GM21390 (cell line): ENCODE data around the gene CARD8.
"Not testable (repeated sequence)": the region's sequence is repeated elsewhere in the genome, so short reads cannot be mapped to it uniquely, and the experiment has no call there.

Experiments used
- ATAC-seq: cut with Tn5 transposase; IDR thresholded peaks from one replicate; pipeline ENCODE4 v1.9.1; 2021; ENCODE audit not compliant: unreplicated experiment

The CARD8 gene, protein sequence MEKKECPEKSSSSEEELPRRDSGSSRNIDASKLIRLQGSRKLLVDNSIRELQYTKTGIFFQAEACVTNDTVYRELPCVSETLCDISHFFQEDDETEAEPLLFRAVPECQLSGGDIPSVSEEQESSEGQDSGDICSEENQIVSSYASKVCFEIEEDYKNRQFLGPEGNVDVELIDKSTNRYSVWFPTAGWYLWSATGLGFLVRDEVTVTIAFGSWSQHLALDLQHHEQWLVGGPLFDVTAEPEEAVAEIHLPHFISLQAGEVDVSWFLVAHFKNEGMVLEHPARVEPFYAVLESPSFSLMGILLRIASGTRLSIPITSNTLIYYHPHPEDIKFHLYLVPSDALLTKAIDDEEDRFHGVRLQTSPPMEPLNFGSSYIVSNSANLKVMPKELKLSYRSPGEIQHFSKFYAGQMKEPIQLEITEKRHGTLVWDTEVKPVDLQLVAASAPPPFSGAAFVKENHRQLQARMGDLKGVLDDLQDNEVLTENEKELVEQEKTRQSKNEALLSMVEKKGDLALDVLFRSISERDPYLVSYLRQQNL

DNA sequence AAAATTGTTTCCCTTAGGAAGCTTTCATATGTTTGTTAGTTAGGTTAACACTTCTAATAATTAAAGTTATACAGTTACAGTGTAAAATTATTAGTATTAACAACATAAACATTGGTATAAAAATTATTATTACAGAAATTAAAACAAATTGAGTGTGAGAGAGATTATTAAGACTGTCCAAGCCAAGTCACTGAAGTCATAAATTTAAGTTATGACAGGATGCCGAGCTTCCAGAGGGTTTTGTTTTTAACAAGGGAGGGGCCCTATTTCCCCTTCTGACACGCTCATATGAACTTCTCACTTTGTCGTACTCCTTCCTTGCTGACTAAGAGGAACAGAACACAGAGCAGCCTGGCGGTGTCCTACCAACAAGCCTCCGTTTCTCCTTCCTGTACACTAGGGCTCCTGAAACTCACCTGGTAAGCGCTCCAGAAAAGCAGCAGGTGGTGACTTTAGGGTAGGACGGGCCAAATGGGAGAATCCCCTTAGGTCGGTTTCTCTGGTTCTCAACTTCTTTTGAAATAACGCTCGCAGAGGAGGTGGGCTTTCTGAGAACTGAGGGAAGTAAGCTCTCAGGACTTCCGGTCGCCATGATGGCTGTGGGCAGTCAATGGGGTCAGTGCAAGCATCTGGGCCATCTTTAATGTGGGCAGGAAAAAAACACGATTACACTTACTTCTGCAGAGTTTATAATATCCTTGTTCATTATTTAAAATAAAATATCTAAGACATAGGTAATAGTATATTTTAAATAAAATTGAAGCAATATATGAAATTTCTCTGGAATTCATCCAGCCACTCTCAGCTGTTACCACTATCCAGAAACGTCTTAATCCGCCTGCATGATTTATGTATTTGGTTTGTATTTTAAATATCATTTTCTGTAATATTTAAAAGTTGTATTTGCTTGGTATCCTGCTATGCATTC lies at the start of gene CARD8:
Gene CARD8, minus strand, starts transcription at position 537 of the 928 bp plus-strand sequence. CDS start 14,892 bp downstream, outside the sequence.
- ATAC-seq, result peak; percentile 61

DNA sequence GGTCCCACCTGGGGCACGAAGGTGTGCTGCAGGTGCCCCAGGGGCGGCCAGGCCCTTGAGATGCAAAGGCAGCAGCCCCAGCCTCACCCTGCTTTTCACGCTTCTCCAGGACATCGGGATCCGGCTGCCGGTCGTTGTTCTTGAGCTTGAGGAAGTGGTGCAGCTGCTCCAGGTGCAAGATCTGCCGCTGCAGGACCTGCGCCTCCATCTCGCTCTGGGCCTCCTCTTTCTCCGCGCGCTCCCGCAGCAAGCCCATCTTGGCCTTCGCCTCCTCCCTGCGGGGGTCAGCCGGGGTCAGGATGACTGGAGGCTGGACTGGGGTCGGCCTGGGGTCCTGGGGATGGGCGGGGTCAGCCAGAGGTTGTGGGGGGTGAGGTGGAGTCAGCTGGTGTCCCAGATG lies 48.2 kb upstream of the CARD8 start:
- no peak for ATAC-seq

- ATAC-seq, result no peak
Observed at GRCh38 chr19:48303367-48303766, 47.7 kb upstream of the CARD8 start.

DNA sequence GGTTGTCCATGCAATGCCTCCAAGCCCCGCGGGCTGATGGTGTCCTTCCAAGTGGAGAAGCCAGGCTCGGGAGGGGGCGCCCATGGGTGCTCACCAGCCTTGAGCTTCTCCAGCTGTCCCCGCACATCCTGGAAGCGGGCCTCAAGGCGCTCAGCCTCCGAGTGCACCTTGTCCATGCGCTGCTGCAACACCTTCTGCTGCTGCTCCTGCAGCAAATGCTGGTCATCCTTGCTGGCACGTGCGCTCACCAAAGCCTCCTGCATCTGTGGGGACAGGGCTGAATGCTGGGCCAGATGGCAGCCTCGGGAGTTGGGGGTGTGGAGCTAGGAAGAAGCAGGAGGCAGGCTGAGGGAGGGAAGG lies 46.9 kb upstream of the CARD8 start:
- no peak for ATAC-seq

DNA sequence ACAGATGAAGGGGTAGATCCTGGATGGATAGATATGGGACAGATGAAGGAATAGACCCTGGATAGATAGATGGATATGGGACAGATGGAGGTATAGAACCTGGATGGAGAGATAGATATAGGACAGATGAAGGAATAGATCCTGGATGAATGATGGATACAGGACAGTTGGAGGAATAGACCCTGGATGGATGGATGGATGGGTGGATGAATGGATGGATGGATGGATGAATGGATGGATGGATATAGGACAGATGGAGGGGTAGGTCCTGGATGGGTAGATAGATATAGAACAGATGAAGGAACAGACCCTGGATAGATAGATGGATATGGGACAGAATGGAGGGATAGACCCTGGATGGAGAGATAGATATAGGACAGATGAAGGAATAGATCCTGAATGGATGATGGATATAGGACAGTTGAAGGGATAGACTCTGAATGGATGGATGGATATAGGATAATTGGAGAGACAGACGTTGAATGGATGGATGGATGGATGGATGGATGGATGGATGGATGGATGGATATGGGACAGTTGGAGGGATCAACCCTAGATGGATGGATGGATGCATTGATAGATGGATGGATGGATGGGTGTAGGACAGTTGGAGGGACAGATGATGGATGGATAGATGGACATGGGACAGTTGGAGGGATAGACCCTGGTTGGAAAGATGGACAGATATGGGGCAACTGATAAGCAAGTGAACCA lies 46.3 kb upstream of the CARD8 start:
- no peak for ATAC-seq

GRCh38 chr19:48297975-48298374 lies 42.3 kb upstream of the CARD8 start:
- no peak for ATAC-seq

DNA sequence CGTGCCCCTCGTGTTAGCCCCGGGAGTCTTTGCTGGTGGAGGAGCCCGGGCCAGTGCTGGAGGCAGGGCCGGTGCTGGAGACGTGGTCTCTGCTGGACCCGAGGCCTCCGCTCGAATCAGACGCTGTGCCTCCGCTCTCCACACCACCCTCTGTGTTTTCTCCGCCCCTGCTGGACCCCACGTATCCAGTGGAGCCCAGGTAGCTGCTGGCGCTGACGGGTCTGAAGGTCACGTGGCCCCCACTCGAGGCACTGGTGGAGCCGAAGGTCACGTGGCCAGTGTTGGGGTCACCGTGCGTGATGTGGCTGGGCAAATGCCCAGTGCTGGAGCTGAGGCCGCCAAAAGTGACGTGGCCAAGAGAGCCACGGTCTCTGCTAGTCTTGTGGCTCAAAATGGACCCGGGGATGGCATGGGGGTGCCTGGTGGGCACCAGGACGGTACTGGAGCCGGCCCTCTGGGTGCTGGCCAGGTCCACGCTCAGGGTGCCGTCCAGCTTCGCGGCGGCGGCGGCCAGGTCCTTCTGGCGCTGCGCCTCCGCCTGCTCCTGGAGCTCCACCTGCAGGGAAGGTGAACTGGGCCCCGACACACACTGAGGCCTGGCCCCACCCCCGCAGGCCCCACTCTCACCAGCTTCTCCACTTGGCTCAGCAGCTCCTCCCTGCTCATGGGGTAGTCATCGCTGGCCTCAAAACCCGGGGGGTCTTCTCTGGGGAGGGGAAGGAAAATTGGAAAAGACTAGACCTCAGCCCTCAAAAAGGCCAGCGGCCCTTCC lies 41.4 kb upstream of the CARD8 start:
- no peak for ATAC-seq

DNA sequence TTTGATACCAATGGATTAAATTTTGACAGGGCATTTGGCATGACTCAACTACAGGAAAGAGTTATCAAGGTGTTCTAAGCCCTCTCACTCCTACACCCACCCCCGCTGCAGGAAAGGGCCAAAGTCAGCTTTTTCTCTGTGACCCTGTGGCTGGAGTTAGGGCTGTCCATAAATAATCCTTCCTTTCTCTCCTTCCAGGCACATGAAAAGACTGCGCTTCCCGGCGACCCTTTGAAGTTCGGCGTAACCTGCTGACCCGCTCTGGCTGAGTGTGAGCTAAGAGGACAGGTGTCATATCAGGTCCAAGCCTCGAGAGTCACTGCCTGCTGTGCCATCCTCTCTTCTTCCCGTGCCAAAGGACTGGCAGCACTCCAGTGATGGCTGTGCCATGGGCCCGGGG lies 39.7 kb upstream of the CARD8 start:
- ATAC-seq, result no peak

DNA sequence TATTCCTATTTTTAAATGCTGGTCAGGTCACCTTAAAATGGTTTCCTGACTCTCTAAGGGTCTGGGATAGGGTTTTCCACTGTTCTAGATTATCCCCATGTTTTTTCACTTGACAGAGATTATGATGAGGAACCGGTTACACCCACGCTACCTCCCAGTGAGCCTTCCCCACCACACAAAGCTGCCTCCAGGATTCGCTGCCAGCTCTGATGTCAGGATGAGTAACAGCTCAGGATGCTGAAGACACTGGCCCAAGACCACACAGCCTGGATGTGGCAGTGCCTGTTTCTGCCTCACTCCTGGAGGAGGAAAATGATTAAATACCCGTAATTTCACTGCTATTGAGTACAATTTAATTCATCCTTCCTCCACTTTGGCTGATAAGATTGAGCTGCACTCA lies 37.1 kb upstream of the CARD8 start:
- ATAC-seq, result no peak

DNA sequence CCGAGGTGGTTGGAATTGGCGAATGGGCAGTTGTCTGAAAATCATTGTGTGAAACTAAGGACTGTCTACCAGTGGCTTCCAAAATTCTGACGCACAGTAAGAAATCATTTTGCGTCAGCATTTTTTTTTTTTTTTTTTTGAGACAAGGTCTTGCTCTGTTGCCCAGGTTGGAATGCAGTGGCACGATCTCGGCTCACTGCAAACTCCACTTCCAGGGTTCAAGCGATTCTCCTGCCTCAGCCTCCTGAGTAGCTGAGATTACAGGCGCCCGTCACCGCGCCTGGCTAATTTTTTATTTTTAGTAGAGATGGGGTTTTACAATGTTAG lies 35.7 kb upstream of the CARD8 start:
- ATAC-seq, result not testable (repeated sequence)

GRCh38 chr19:48290771-48291488 lies 35.2 kb upstream of the CARD8 start:
- ATAC-seq, result no peak

DNA sequence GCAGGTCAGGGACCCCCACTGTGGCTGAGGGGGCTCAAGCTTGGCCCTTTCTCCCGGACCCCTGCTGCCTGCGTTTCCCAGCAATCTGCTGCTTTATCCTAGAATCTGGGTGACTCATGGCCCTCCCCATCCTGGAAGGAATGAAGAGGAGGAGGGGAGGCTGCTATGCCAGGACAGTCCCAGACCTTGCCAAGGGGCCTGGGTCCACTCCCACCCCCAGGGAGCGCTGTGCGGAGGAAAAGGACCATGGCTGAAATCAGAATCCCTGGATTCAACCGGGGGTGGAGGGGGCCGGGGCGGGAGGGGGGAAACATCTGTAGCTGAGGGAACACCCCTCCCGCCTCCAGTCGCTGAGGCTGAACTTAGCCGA lies 34.7 kb upstream of the CARD8 start:
- ATAC-seq, result no peak

GRCh38 chr19:48287748-48288147 lies 32.0 kb upstream of the CARD8 start:
- ATAC-seq, result no peak

GRCh38 chr19:48284896-48285295 lies 29.2 kb upstream of the CARD8 start:
- ATAC-seq, result no peak

DNA sequence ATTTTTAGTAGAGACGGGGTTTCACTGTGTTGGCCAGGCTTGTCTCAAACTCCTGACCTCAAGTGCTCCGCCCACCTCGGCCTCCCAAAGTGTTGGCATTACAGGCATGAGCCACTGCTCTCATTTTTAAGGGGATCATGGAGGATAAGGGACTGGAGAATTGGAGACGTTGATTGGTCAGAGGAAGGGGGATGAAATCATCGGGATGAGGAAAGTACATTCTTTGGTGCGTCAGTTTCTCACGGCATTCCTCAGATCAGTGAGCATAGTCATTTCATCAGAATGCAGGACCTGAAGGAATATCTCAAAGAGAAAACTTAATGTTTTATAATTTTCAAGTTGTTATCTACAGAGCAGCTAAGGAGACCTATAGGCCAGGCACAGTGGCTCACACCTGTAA lies 28.2 kb upstream of the CARD8 start:
- no peak for ATAC-seq

- no peak for ATAC-seq
Observed at GRCh38 chr19:48279747-48280146, 24.0 kb upstream of the CARD8 start.

DNA sequence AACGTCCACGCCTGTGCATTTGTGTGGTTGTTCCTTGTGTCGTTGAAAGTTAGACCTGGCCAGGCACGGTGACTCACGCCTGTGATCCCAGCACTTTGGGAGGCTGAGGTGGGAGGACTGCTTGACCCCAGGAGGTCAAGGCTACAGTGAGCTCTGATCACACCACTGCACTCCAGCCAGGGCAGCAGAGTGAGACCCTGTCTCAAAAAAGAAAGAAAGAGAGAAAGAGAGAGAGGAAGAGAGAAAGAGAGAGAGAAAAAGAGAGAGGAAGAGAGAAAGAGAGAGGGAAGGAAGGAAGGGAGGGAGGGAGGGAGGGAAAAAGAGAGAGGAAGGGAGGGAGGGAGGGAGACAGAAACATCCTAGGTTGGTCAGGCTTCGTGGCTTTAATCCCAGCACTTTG lies 19.2 kb upstream of the CARD8 start:
- ATAC-seq, result no peak

DNA sequence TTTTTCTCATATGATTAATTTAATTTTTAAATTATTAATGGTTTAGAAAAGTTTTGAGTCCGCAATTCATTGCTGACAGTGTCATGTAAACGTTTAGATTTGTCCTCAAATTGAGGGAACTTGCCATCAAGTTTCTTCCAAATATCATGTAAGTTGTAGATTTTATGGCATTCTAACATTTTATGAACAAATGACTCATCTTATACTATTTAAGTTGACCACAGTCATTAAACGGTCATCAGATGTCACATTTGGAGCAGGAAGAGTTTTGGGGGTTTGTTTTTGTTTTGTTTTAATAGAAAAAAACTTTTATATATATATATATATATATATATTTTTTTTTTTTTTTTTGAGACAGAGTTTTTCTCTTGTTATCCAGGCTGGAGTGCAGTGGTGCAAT lies 18.5 kb upstream of the CARD8 start:
- no peak for ATAC-seq

- ATAC-seq, result no peak
Observed at GRCh38 chr19:48271531-48272151, 15.9 kb upstream of the CARD8 start.

DNA sequence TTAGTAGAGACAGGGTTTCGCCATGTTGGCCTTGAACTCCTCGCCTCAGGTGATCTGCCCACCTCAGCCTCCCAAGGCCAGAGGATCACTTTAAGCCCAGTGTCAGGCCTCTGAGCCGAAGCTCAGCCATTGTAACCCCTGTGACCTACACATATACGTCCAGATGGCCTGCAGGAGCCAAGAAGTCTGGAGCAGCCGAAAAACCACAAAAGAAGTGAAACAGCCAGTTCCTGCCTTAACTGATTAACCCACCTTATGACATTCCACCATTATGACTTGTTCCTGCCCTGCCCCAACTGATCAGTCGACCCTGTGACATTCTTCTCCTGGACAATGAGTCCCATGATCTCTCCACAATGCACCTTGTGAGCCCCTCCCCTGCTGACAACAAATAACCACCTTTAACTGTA lies 13.9 kb upstream of the CARD8 start:
- ATAC-seq, result not testable (repeated sequence)
